Breast epithelium (tissue), 3 donors: Measurements from ENCODE around the gene ASB3.

ENCODE experiments used
- POLR2A ChIP-seq: fragments of 450-650 bp; IDR thresholded peaks from one replicate; pipeline ENCODE4 v1.6.1; 2016; ENCODE audit warnings: antibody characterized with exemption, mild to moderate bottlenecking, moderate library complexity
- POLR2AphosphoS5 ChIP-seq, 3 donors: sonication (generic); formaldehyde crosslinking; IDR thresholded peaks; one replicate each; pipeline ENCODE4 v1.6.1; 2017; ENCODE audit warnings: antibody characterized with exemption in 3 of 3
- TF ChIP-seq, protein P1 (sequence below), 3 donors: fragments of 450-650 bp; IDR thresholded peaks; one replicate each; pipeline ENCODE4 v1.5.1; 2016 to 2017; ENCODE audit warnings: antibody characterized with exemption in 3 of 3, mild to moderate bottlenecking in 3 of 3, moderate library complexity in 3 of 3

- TF ChIP-seq, protein P1, sequence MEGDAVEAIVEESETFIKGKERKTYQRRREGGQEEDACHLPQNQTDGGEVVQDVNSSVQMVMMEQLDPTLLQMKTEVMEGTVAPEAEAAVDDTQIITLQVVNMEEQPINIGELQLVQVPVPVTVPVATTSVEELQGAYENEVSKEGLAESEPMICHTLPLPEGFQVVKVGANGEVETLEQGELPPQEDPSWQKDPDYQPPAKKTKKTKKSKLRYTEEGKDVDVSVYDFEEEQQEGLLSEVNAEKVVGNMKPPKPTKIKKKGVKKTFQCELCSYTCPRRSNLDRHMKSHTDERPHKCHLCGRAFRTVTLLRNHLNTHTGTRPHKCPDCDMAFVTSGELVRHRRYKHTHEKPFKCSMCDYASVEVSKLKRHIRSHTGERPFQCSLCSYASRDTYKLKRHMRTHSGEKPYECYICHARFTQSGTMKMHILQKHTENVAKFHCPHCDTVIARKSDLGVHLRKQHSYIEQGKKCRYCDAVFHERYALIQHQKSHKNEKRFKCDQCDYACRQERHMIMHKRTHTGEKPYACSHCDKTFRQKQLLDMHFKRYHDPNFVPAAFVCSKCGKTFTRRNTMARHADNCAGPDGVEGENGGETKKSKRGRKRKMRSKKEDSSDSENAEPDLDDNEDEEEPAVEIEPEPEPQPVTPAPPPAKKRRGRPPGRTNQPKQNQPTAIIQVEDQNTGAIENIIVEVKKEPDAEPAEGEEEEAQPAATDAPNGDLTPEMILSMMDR (IDR thresholded peaks at IDR 0.05), result no peak
- TF ChIP-seq POLR2AphosphoS5 (IDR thresholded peaks at IDR 0.05) (no peak), POLR2A (no peak)
Measured at GRCh38 chr2:53755121-53755520, 31.6 kb downstream of the ASB3 start.
